ENCODE results near the gene NAALADL1. TPM values are rescaled to one million over a fixed set of nuclear protein-coding genes. Genes with fewer than 3 reads are reported as not detected.

NAALADL1 gene
- total and polyA plus RNA-seq, 9 of the 15 experiments (the other 6 are each of a cell fraction or from before 2014, with no cell fraction given) = 0.06 to 0.72 (median 0.22) TPM; not detected in 4

DNA sequence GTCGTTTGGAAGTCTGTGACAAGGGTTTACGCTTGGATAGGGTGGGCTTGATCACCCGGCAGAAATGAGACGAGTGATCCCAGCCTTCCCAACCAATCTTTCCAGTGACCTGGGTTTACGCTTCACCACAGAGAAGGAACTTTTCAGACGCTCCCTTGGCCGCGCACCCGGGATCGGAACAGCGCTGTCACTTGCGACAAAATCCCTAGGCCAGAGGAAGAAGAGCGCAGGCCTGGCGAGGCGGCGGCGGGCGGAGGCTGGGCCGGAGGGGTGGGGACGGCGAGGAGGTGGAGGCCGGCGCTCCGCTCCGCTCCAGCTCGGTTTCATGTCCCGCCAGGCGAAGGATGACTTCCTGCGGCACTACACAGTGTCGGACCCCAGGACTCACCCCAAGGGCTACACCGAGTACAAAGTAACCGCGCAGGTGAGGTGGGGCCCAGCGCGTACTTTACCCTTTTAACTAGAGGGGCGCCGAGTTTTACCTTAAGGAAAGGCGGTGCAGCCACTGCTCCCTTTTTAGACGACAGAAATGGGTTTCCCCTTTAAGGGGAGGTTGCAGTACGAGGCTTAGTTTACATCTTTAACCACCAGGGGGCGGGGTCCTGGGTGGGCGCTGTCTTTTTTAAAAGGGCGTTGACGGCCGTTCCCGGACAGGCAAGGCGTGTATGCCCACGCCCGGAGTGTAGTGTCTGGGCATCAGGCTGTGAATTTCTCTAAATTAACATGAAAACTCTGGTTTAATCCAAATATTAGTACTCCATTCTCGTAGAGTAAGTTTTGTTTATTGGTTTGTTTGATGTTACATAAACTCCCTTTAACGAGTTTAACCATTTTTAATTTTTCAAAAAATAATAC is 30.9 kb downstream of the NAALADL1 start, which contains the start of gene SNX15:
Gene SNX15 (plus strand): TSS at position 227 of the 855 bp plus-strand sequence. CDS start 99 bp downstream, at position 326.
- no peaks in the 10 kb centered on the region for H3K9me1 ChIP-seq (ENCODE audit: control insufficient read depth, insufficient read depth, low read length)
- peaks cover 16 to 29% of the 10 kb centered on the region in 2 experiments; a peak in 4 of 5 replicates for H3K4me1 ChIP-seq (replicated peaks in 1 of 2; ENCODE audit: control insufficient read depth in 2 of 2, insufficient read depth in 2 of 2, low read length in 2 of 2)
- WGBS (ENCODE audit: insufficient coverage, low coverage, missing lambda C conversion rate) = under 1% methylated on average over 34 of the region's 51 CpGs
- POLR2A ChIA-PET = interaction anchor here (0.6 to 1.9 kb wide), 5 partner anchors 13 to 56 kb away, joined by 3 to 7 read pairs (median 5); partner anchors contain the start of genes BATF2, CDCA5 and SAC3D1
- no peaks in the 10 kb centered on the region for H3K27me3 ChIP-seq (ENCODE audit: control insufficient read depth in 2 of 2, insufficient read depth in 2 of 2, low read length in 2 of 2)
- CTCF ChIA-PET (ENCODE audit: low intra/inter-chr PET ratio) = interaction anchor here (0.9 kb wide), 1 partner anchor 181 kb away, joined by 4 read pairs; no protein-coding TSS in a partner anchor
- BruUV-seq (replicated peaks) = no TSS peak
- peak within 1 kb of the TSS; percentile 84 for H3K27ac ChIP-seq (ENCODE audit: extremely low read depth, low read depth, low read length)
- peaks cover 9% of the 10 kb centered on the region; the same call in 2 of the 3 replicates for H3K79me2 ChIP-seq (ENCODE audit: control insufficient read depth, insufficient read depth, low read length)
- ATAC-seq = peak; percentile 98
- peak; percentile 89 to 98 (median 92) for DNase-seq (ENCODE audit: extremely low read depth in 1 of 4, low spot score in 3 of 4)
- H3K36me3 ChIP-seq (ENCODE audit: control insufficient read depth, insufficient read depth, low read length) = peaks cover 2% of the 10 kb centered on the region; the same call in 1 of the 3 replicates
- intact Hi-C loops (cut with micrococcal nuclease) = loop anchor here (5.0 kb wide), 1 partner anchor 55 kb away; the partner anchor contains the start of genes CDCA5 and ZFPL1
- peak within 1 kb of the TSS; percentile 55 for H3K4me3 ChIP-seq
- peak within 1 kb of the TSS; percentile 74 to 88 for H3K9ac ChIP-seq (ENCODE audit: insufficient read depth in 1 of 2, low read depth in 2 of 2, low read length in 2 of 2)
- in situ Hi-C loops (cut with MboI) = no loop called here
- peak within 1 kb of the TSS; percentile 99 for H2AFZ ChIP-seq (ENCODE audit: low read depth, low read length)
- no peaks in the 10 kb centered on the region for H4K20me1 ChIP-seq (replicated peaks; ENCODE audit: control insufficient read depth, insufficient read depth, low read length)
- H3K4me2 ChIP-seq (ENCODE audit: insufficient read depth, low read length) = peak within 1 kb of the TSS; percentile 80
- peak; percentile 90 for FAIRE-seq
- H3K9me3 ChIP-seq (replicated peaks; ENCODE audit: control insufficient read depth, insufficient read depth, low read depth, low read length) = no peaks in the 10 kb centered on the region
- TF ChIP-seq, protein P1, sequence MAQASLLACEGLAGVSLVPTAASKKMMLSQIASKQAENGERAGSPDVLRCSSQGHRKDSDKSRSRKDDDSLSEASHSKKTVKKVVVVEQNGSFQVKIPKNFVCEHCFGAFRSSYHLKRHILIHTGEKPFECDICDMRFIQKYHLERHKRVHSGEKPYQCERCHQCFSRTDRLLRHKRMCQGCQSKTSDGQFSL (CRISPR knock-in tag; IDR thresholded peaks at IDR 0.05) = peak; percentile 12; the same call in 1 of the 2 replicates
- TF ChIP-seq, protein P1 (tag; IDR thresholded peaks at IDR 0.05) = no peak
- TF ChIP-seq POLR2G (IDR thresholded peaks at IDR 0.05; ENCODE audit: low read depth, low read length) (peak; percentile 93), NR2C2 (CRISPR knock-in tag; IDR thresholded peaks at IDR 0.05) (peak; percentile 56; the same call in 1 of the 2 replicates), NR2C2 (tag; IDR thresholded peaks at IDR 0.05) (peak; percentile 58; the same call in 1 of the 2 replicates), XRCC5 (IDR thresholded peaks at IDR 0.05; ENCODE audit: low read depth, low read length) (peak; percentile 85), ZNF212 (CRISPR knock-in tag; IDR thresholded peaks at IDR 0.05) (no peak), GATAD2A (IDR thresholded peaks at IDR 0.05) (no peak; the same call in 1 of the 2 replicates), ZBTB7A (IDR thresholded peaks at IDR 0.05; ENCODE audit: borderline replicate concordance, control insufficient read depth, low read depth, low read length) (no peak; the same call in 1 of the 2 replicates), SRF (CRISPR knock-in tag; IDR thresholded peaks at IDR 0.05) (peak in 1 of 2 experiments; percentile 72; a peak in 2 of 4 replicates), MEIS2 (IDR thresholded peaks at IDR 0.05; ENCODE audit: partially characterized antibody) (peak; percentile 38), XRCC3 (IDR thresholded peaks at IDR 0.05) (no peak), MEF2A (IDR thresholded peaks at IDR 0.05; ENCODE audit: control insufficient read depth, low read depth, low read length) (no peak), MTF1 (CRISPR knock-in tag; IDR thresholded peaks at IDR 0.05; ENCODE audit: borderline replicate concordance) (no peak), GATAD2B (IDR thresholded peaks at IDR 0.05; ENCODE audit: borderline replicate concordance) (no peak), EWSR1 (IDR thresholded peaks at IDR 0.05; ENCODE audit: borderline replicate concordance, low read depth, partially characterized antibody) (no peak)
- TF ChIP-seq, protein P2, sequence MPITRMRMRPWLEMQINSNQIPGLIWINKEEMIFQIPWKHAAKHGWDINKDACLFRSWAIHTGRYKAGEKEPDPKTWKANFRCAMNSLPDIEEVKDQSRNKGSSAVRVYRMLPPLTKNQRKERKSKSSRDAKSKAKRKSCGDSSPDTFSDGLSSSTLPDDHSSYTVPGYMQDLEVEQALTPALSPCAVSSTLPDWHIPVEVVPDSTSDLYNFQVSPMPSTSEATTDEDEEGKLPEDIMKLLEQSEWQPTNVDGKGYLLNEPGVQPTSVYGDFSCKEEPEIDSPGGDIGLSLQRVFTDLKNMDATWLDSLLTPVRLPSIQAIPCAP (CRISPR knock-in tag; IDR thresholded peaks at IDR 0.05; ENCODE audit: borderline replicate concordance) = no peak; the same call in 1 of the 2 replicates

Measured in K562 (cell line).